Measurements from ENCODE around the gene MLPH.

DNA sequence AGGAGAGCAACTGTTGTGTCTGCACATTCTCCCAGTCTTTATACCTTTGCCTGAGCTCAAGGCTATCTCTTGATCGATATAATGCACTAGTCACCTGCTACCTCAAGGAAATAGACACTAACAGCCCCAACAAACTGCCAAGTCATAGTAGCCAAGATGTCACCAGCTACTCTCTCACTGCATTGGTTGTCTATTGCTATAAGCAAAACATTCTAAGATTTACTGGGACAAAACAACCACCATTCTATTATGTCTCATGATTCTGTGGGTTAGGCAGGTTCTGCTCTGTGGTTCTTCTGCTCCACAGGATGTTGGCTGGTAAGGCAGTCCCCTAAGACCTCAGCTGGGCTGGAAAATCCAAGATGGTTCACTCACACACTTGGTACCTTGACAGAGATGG, 28.5 kb upstream of the MLPH start:
- TF ChIP-seq, protein P1, sequence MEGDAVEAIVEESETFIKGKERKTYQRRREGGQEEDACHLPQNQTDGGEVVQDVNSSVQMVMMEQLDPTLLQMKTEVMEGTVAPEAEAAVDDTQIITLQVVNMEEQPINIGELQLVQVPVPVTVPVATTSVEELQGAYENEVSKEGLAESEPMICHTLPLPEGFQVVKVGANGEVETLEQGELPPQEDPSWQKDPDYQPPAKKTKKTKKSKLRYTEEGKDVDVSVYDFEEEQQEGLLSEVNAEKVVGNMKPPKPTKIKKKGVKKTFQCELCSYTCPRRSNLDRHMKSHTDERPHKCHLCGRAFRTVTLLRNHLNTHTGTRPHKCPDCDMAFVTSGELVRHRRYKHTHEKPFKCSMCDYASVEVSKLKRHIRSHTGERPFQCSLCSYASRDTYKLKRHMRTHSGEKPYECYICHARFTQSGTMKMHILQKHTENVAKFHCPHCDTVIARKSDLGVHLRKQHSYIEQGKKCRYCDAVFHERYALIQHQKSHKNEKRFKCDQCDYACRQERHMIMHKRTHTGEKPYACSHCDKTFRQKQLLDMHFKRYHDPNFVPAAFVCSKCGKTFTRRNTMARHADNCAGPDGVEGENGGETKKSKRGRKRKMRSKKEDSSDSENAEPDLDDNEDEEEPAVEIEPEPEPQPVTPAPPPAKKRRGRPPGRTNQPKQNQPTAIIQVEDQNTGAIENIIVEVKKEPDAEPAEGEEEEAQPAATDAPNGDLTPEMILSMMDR (conservative IDR thresholded peaks at IDR 0.05; ENCODE audit: low read length), result no peak
- no peak for TF ChIP-seq EZH2phosphoT487 (IDR thresholded peaks at IDR 0.05; ENCODE audit: borderline replicate concordance)
